HUDEP-2 (cell line): ENCODE results near the gene PRIM1.
"Not testable (repeated sequence)": the region's sequence is repeated elsewhere in the genome, so short reads cannot be mapped to it uniquely, and the experiment has no call there.

Experiments
- DNase-seq, 76 experiments: peaks; one replicate each; lab custom pipeline; 2025; ENCODE audit not compliant: unreplicated experiment in 76 of 76; lab: John Stamatoyannopoulos, UW

The PRIM1 gene

GRCh38 chr12:56761812-56762211, 9.7 kb upstream of the PRIM1 start:
- DNase-seq, result no peak

- DNase-seq, result no peak
Measured at GRCh38 chr12:56760460-56760859, 8.3 kb upstream of the PRIM1 start.

- DNase-seq, result no peak
Measured at GRCh38 chr12:56759263-56759908, 7.3 kb upstream of the PRIM1 start.

- no peak for DNase-seq
Measured at GRCh38 chr12:56758728-56759262, 6.7 kb upstream of the PRIM1 start.

- not testable (repeated sequence) for DNase-seq
Measured at GRCh38 chr12:56757971-56758370, 5.8 kb upstream of the PRIM1 start.

- peak in 47 of 76 experiments; percentile 1 to 80 (median 29) for DNase-seq
Measured at GRCh38 chr12:56753566-56753965, 1.4 kb upstream of the PRIM1 start.

- DNase-seq, result not testable (repeated sequence)
Measured at GRCh38 chr12:56750596-56750995, 1.5 kb downstream of the PRIM1 start.

- no peak for DNase-seq
Measured at GRCh38 chr12:56749853-56750252, 2.3 kb downstream of the PRIM1 start.

GRCh38 chr12:56749359-56749758, 2.8 kb downstream of the PRIM1 start:
- DNase-seq, result no peak

- no peak for DNase-seq
Measured at GRCh38 chr12:56728139-56728861, 23.8 kb downstream of the PRIM1 start.

GRCh38 chr12:56726196-56726675, 25.9 kb downstream of the PRIM1 start:
- not testable (repeated sequence) for DNase-seq

- no peak for DNase-seq
Measured at GRCh38 chr12:56725723-56726102, 26.4 kb downstream of the PRIM1 start.

GRCh38 chr12:56724972-56725722, 27.0 kb downstream of the PRIM1 start, which contains the start of gene NACA:
Gene NACA (minus strand): TSS chr12:56725299. CDS start chr12:56724521, 778 bp downstream.
- DNase-seq, result peak; percentile 70 to 98 (median 95)

- DNase-seq, result peak in 2 of 76 experiments; percentile 59 to 68
Measured at GRCh38 chr12:56724701-56724971, 27.5 kb downstream of the PRIM1 start.

GRCh38 chr12:56723889-56724700, 28.0 kb downstream of the PRIM1 start:
- DNase-seq, result peak in 70 of 76 experiments; percentile 11 to 82 (median 54)

GRCh38 chr12:56723352-56723751, 28.8 kb downstream of the PRIM1 start:
- DNase-seq, result no peak

- no peak for DNase-seq
Measured at GRCh38 chr12:56722832-56723231, 29.3 kb downstream of the PRIM1 start.

GRCh38 chr12:56721721-56722120, 30.4 kb downstream of the PRIM1 start:
- no peak for DNase-seq

- peak in 4 of 76 experiments; percentile 7 to 22 (median 11) for DNase-seq
Measured at GRCh38 chr12:56721216-56721615, 30.9 kb downstream of the PRIM1 start.

- DNase-seq, result no peak
Measured at GRCh38 chr12:56720731-56721151, 31.4 kb downstream of the PRIM1 start.
